H9 (cell line): Measurements from ENCODE around the gene RORC. TPM values are rescaled to one million over a fixed set of nuclear protein-coding genes. Genes with fewer than 3 reads are reported as not detected.

Experiments
- DNase-seq: peaks from one replicate; pipeline ENCODE4 v3.0.0-alpha.2; 2017
- H2AFZ ChIP-seq: one replicate; pipeline ENCODE4 v1.6.1; 2013; ENCODE audit warnings: mild to moderate bottlenecking, low read length, control low read depth, moderate library complexity
- H2AK5ac ChIP-seq: 2 replicates; pipeline ENCODE4 v1.6.1; 2013; ENCODE audit warnings: low read length, control low read depth, mixed read lengths; ENCODE audit not compliant: insufficient read length
- H2BK120ac ChIP-seq: one replicate; pipeline ENCODE4 v1.6.1; 2013; ENCODE audit warnings: low read depth, mild to moderate bottlenecking, low read length, control low read depth, inconsistent platforms; ENCODE audit not compliant: poor library complexity, severe bottlenecking
- H2BK12ac ChIP-seq: 2 replicates; pipeline ENCODE4 v1.6.1; 2013; ENCODE audit warnings: low read length, control low read depth, mixed read lengths, low read depth; ENCODE audit not compliant: insufficient read length
- H2BK15ac ChIP-seq: 2 replicates; pipeline ENCODE4 v1.6.1; 2013; ENCODE audit warnings: low read depth, low read length, control low read depth
- H2BK20ac ChIP-seq: one replicate; pipeline ENCODE4 v1.6.1; 2013; ENCODE audit warnings: low read depth, mild to moderate bottlenecking, low read length, control low read depth, inconsistent platforms; ENCODE audit not compliant: poor library complexity, severe bottlenecking
- H2BK5ac ChIP-seq: 2 replicates; pipeline ENCODE4 v1.6.1; 2013; ENCODE audit warnings: low read length, control low read depth, mixed read lengths; ENCODE audit not compliant: insufficient read length
- H3K14ac ChIP-seq: 2 replicates; pipeline ENCODE4 v1.6.1; 2013; ENCODE audit warnings: low read length, control low read depth; ENCODE audit not compliant: insufficient read depth
- H3K18ac ChIP-seq: 2 replicates; pipeline ENCODE4 v1.6.1; 2013; ENCODE audit warnings: low read depth, mild to moderate bottlenecking, mixed read lengths, low read length, control low read depth; ENCODE audit not compliant: insufficient read length
- H3K23ac ChIP-seq: 2 replicates; pipeline ENCODE4 v1.6.1; 2013; ENCODE audit warnings: low read length, control low read depth, mixed read lengths, low read depth; ENCODE audit not compliant: insufficient read length
- H3K23me2 ChIP-seq: 2 replicates; pipeline ENCODE4 v1.6.1; 2013; ENCODE audit warnings: low read depth, mild to moderate bottlenecking, mixed read lengths, low read length, control low read depth; ENCODE audit not compliant: insufficient read length, poor library complexity, severe bottlenecking
- H3K27ac ChIP-seq: 2 replicates; pipeline ENCODE4 v1.5.1; 2013; ENCODE audit warnings: low read length, control low read depth, mixed read lengths, low read depth; ENCODE audit not compliant: insufficient read length
- H3K27me3 ChIP-seq: 2 replicates; pipeline ENCODE4 v1.6.1; 2013; ENCODE audit warnings: low read length, control low read depth, inconsistent platforms; ENCODE audit not compliant: insufficient read depth
- H3K4ac ChIP-seq: 2 replicates; pipeline ENCODE4 v1.6.1; 2013; ENCODE audit warnings: low read depth, mild to moderate bottlenecking, control low read depth, inconsistent platforms, low read length, moderate library complexity
- H3K4me1 ChIP-seq: 2 replicates; pipeline ENCODE4 v1.6.1; 2013; ENCODE audit warnings: low read length, control low read depth, inconsistent platforms; ENCODE audit not compliant: insufficient read depth
- H3K4me2 ChIP-seq: 2 replicates; pipeline ENCODE4 v1.6.1; 2013; ENCODE audit warnings: low read length, control low read depth, mixed read lengths; ENCODE audit not compliant: insufficient read length, insufficient read depth
- H3K56ac ChIP-seq: 2 replicates; pipeline ENCODE4 v1.6.1; 2013; ENCODE audit warnings: low read depth, mild to moderate bottlenecking, mixed read lengths, low read length, control low read depth; ENCODE audit not compliant: insufficient read length
- H3K79me1 ChIP-seq: 2 replicates; pipeline ENCODE4 v1.6.1; 2013; ENCODE audit warnings: low read depth, mild to moderate bottlenecking, moderate library complexity, low read length, control low read depth, inconsistent platforms; ENCODE audit not compliant: insufficient read depth, poor library complexity, severe bottlenecking
- H3K79me2 ChIP-seq: 2 replicates; pipeline ENCODE4 v1.6.1; 2013; ENCODE audit warnings: low read length, control low read depth, inconsistent platforms; ENCODE audit not compliant: insufficient read depth
- H3K9ac ChIP-seq: 2 replicates; pipeline ENCODE4 v1.6.1; 2013; ENCODE audit warnings: low read length, control low read depth, mixed read lengths; ENCODE audit not compliant: insufficient read length; ENCODE audit errors: extremely low read depth
- H3K9me3 ChIP-seq: one replicate; pipeline ENCODE4 v1.6.1; 2013; ENCODE audit warnings: low read depth, low read length, inconsistent platforms; ENCODE audit not compliant: control insufficient read depth
- H3T11ph ChIP-seq: one replicate; pipeline ENCODE4 v1.6.1; 2013; ENCODE audit warnings: mild to moderate bottlenecking, low read length, control low read depth, inconsistent platforms
- H4K20me1 ChIP-seq: one replicate; pipeline ENCODE4 v1.6.1; 2013; ENCODE audit not compliant: control insufficient read depth, insufficient read length, insufficient read depth
- H4K5ac ChIP-seq: 2 replicates; pipeline ENCODE4 v1.6.1; 2013; ENCODE audit warnings: low read depth, mild to moderate bottlenecking, mixed read lengths, low read length, control low read depth; ENCODE audit not compliant: insufficient read length
- H4K8ac ChIP-seq: replicated peaks from 2 replicates; pipeline ENCODE4 v1.6.1; 2013; ENCODE audit warnings: low read length, control low read depth, mixed read lengths, low read depth; ENCODE audit not compliant: insufficient read length
- H4K91ac ChIP-seq: 2 replicates; pipeline ENCODE4 v1.6.1; 2013; ENCODE audit warnings: low read depth, mild to moderate bottlenecking, moderate library complexity, mixed read lengths, low read length, control low read depth; ENCODE audit not compliant: insufficient read length
- H3K27ac Mint-ChIP-seq, 3 experiments: 2 replicates in 2 of 3; 3 replicates in 1 of 3; pipeline ENCODE4 v1.8.0; 2020 to 2021; ENCODE audit warnings: mixed read lengths in 3 of 3, mild to moderate bottlenecking in 1 of 3, moderate library complexity in 1 of 3
- H3K27me3 Mint-ChIP-seq: 2 replicates; pipeline ENCODE4 v1.8.0; 2021; ENCODE audit warnings: low read depth, mild to moderate bottlenecking, moderate library complexity, mixed read lengths
- H3K36me3 Mint-ChIP-seq, 3 experiments: 2 replicates in 2 of 3; 3 replicates in 1 of 3; pipeline ENCODE4 v1.8.0; 2020 to 2021; ENCODE audit warnings: low read depth in 3 of 3, mixed read lengths in 3 of 3; ENCODE audit not compliant: insufficient read depth in 1 of 3
- H3K4me1 Mint-ChIP-seq, 2 experiments: 2 replicates each; pipeline ENCODE4 v1.8.0; 2020; ENCODE audit warnings: mixed read lengths in 2 of 2
- H3K4me3 Mint-ChIP-seq, 2 experiments: 2 replicates in 1 of 2; 3 replicates in 1 of 2; pipeline ENCODE4 v1.8.0; 2020 to 2021; ENCODE audit warnings: mild to moderate bottlenecking in 2 of 2, mixed read lengths in 2 of 2, moderate library complexity in 1 of 2
- H3K9me3 Mint-ChIP-seq, 2 experiments: 2 replicates in 1 of 2; 3 replicates in 1 of 2; pipeline ENCODE4 v1.8.0; 2020; ENCODE audit warnings: mild to moderate bottlenecking in 2 of 2, mixed read lengths in 2 of 2, moderate library complexity in 1 of 2
- CTCF ChIP-seq: fragments of 200-600 bp; sonication (generic); conservative IDR thresholded peaks from 3 replicates; pipeline ENCODE4 v1.8.0; 2021; ENCODE audit warnings: antibody characterized with exemption, mild to moderate bottlenecking
- WGBS: extraction: QIAGEN DNeasy Blood & Tissue Kit; methylation state at CpG from one replicate; pipeline ENCODE4 v1.1.7; 2013; ENCODE audit warnings: missing lambda C conversion rate, low lambda C conversion rate, mixed read lengths; ENCODE audit not compliant: insufficient read length; ENCODE audit errors: extremely low coverage; 5-methylcytosine and 5-hydroxymethylcytosine counted together
- total RNA-seq: library from RNA; stranded (reverse); gene quantifications from 2 replicates; pipeline ENCODE4 v1.2.1, GENCODE V29; 2021

The RORC gene
- total RNA-seq, 1 experiment from 2014 or later: 0.52 TPM

- H2AFZ ChIP-seq: no peak overlapping the region
- no peak overlapping the region for H2BK15ac ChIP-seq
- no CpG with 5 or more reads among the region's 15 CpGs for WGBS
- H3K9me3 ChIP-seq: no peaks in the 10 kb centered on the region
- DNase-seq: no peak
- H2AK5ac ChIP-seq: no peak overlapping the region
- no peak overlapping the region for H3K18ac ChIP-seq
- H2BK120ac ChIP-seq: no peak overlapping the region
- H3K4ac ChIP-seq: no peak overlapping the region
- no peak overlapping the region for H3K23ac ChIP-seq
- H3K36me3 Mint-ChIP-seq: no peaks in the 10 kb centered on the region
- H4K91ac ChIP-seq: no peak overlapping the region
- H3K4me1 ChIP-seq: no peaks in the 10 kb centered on the region; the same call in 1 of the 2 replicates
- H2BK5ac ChIP-seq: no peak overlapping the region
- no peak overlapping the region for H3K4me3 Mint-ChIP-seq
- no peak overlapping the region for H4K8ac ChIP-seq
- no peak overlapping the region for H3K56ac ChIP-seq
- no peak overlapping the region for H2BK20ac ChIP-seq
- peak overlapping the region in 1 of 3 experiments; percentile 32; a peak in 2 of 7 replicates for H3K27ac Mint-ChIP-seq
- no peak overlapping the region for H3T11ph ChIP-seq
- H3K79me1 ChIP-seq: no peaks in the 10 kb centered on the region
- H3K9me3 Mint-ChIP-seq: no peaks in the 10 kb centered on the region
- no peak overlapping the region for H2BK12ac ChIP-seq
- no peaks in the 10 kb centered on the region for H4K20me1 ChIP-seq
- peak overlapping the region; percentile 45; the same call in 1 of the 2 replicates for H3K14ac ChIP-seq
- no peak for TF ChIP-seq CTCF
- no peaks in the 10 kb centered on the region for H3K79me2 ChIP-seq
- no peaks in the 10 kb centered on the region for H3K23me2 ChIP-seq
- no peak overlapping the region for H4K5ac ChIP-seq
- no peak overlapping the region for H3K27ac ChIP-seq
- peaks cover 5% of the 10 kb centered on the region; the same call in 1 of the 2 replicates for H3K27me3 Mint-ChIP-seq
- peaks cover 16 to 21% of the 10 kb centered on the region in 2 experiments for H3K4me1 Mint-ChIP-seq
- H3K9ac ChIP-seq: no peak overlapping the region
- no peaks in the 10 kb centered on the region for H3K27me3 ChIP-seq
- no peak overlapping the region for H3K4me2 ChIP-seq
Observed at GRCh38 chr1:151814426-151814825, 17.2 kb downstream of the RORC start.
